Middle frontal gyrus (tissue), 1 donor: ENCODE data around the gene LMNA.

Experiments used
- DNase-seq: peaks from one replicate; pipeline ENCODE4 v3.0.0-alpha.2; 2015; ENCODE audit warnings: low spot score; ENCODE audit errors: extremely low spot score

The LMNA gene

GRCh38 chr1:156081917-156082308 lies 32.6 kb upstream of the LMNA start:
- no peak for DNase-seq

GRCh38 chr1:156082309-156083091 lies 32.0 kb upstream of the LMNA start, which contains the start of gene MEX3A:
Gene MEX3A, minus strand, starts transcription at chr1:156082465. Its CDS starts 467 bp downstream, at chr1:156081998.
- peak; percentile 57 for DNase-seq

- DNase-seq, result no peak
These were observed 30.4 kb upstream of the LMNA start for GRCh38 chr1:156083800-156084790.

- DNase-seq, result no peak
These were observed 28.3 kb upstream of the LMNA start for GRCh38 chr1:156086256-156086662.

GRCh38 chr1:156089704-156090103 lies 24.8 kb upstream of the LMNA start:
- no peak for DNase-seq

GRCh38 chr1:156090138-156090839 lies 24.2 kb upstream of the LMNA start:
- DNase-seq, result no peak

- DNase-seq, result peak; percentile 52
These were observed 23.7 kb upstream of the LMNA start for GRCh38 chr1:156090840-156091188.

GRCh38 chr1:156091610-156092009 lies 22.9 kb upstream of the LMNA start:
- DNase-seq, result no peak

- DNase-seq, result no peak
These were observed 18.5 kb upstream of the LMNA start for GRCh38 chr1:156095906-156096508.

- DNase-seq, result peak; percentile 78
These were observed 17.7 kb upstream of the LMNA start for GRCh38 chr1:156096640-156097391.

- no peak for DNase-seq
These were observed 16.9 kb upstream of the LMNA start for GRCh38 chr1:156097499-156098178.

GRCh38 chr1:156098784-156099183 lies 15.7 kb upstream of the LMNA start:
- DNase-seq, result no peak

- no peak for DNase-seq
These were observed 15.2 kb upstream of the LMNA start for GRCh38 chr1:156099282-156099681.

- DNase-seq, result no peak
These were observed 14.1 kb upstream of the LMNA start for GRCh38 chr1:156100205-156100995.

GRCh38 chr1:156101880-156102279 lies 12.6 kb upstream of the LMNA start:
- DNase-seq, result no peak

GRCh38 chr1:156102633-156103511 lies 11.6 kb upstream of the LMNA start:
- DNase-seq, result no peak

- DNase-seq, result no peak
These were observed 11.0 kb upstream of the LMNA start for GRCh38 chr1:156103521-156103947.
